Activated T-helper 9 cell treated with anti-CD3 and anti-CD28 coated beads, Interleukin-2, amount 50 U/mL, for 16 hours (primary cell): ENCODE measurements around the gene GLIS1.

Experiments
- DNase-seq: peaks from one replicate; pipeline ENCODE4 v3.0.0-alpha.2; 2020; ENCODE audit warnings: low read depth

The GLIS1 gene

DNA sequence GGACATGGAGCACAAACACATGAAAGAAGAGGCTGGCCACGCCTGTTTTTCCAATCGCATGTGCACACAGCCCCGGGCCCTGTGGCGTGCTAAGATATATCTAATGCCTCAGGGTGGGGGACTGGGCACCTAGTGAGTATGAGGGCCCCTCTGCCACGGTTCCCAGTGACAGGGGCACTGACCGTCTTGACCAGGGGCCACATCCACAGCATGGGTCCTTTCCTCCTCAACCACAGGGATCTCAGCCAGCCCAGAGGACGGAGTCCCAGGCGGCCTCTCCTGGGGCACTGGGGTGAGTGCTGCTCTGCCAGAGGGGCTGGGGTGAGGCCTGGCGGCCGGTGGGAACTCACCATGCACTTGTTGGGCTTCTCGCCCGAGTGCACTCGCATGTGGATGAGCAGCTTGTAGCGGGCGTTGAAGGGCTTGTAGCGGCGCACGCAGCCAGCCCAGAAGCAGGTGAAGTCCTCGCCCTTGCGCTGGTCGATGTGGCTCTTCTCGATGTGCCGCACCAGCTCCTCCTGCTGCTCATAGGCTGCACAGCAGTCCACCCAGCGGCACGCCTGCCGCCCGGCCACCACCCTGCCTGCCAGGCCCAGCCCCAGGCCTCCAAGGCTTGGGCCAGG is 145.1 kb downstream of the GLIS1 start:
- no peak for DNase-seq

DNA sequence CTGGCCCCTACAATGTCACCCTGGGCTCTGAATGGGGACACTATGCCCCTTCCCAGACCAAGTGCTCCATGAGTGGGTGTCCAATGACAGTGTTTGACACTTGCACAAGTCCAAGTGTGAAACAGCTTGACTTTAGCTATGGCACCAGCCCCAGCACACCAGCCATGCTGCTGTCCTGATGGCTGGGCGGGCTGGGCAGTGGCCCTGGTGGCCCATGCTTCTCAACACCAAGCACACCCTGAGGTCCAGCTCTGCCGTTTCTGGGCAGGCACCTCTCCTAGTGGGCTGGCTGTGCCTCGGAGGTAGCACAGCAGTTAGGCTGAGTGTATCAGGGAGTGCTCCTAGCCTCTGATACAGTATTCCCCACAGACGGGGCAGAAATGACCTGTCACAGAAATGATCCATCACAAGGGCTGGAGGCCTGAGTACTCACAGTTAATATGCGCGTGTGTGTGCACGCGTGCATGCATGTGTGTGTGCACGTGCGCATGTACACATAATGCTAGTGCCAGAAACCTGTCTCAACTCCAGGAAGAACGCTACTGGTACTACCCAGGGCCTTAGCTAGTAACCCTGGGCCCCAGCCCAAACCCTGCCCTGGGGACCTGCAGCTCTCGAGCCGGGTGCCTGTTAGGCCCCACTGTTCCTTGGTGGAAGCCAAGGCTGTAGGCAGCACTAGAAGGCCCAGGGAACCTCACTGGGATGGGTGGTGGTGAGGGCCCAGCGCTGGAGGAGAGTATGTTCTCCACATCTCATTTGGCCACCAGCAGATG is 145.8 kb downstream of the GLIS1 start:
- DNase-seq = no peak

DNA sequence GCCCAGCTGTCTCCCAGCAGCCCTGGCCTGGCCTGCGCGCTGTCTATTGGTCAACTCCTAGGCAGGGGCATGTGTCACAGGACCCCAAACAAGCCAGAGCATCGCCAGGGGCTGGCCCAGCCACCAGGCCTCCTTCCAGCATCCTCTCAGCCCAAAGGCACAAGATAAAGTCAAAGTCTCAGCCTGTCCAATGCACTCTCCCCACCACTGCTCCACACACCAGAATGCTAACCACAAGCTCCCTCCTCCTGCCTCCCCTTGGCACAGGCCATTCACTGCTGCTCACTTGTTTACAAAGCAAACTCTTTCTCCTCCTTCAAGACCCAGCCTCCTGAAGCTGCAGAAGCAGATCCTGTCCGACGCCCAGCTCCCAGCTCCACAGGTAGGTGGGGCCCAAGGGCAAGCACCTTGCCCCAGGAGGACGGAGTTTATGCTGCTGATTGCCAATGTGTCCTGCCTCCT is 146.4 kb downstream of the GLIS1 start:
- no peak for DNase-seq

DNA sequence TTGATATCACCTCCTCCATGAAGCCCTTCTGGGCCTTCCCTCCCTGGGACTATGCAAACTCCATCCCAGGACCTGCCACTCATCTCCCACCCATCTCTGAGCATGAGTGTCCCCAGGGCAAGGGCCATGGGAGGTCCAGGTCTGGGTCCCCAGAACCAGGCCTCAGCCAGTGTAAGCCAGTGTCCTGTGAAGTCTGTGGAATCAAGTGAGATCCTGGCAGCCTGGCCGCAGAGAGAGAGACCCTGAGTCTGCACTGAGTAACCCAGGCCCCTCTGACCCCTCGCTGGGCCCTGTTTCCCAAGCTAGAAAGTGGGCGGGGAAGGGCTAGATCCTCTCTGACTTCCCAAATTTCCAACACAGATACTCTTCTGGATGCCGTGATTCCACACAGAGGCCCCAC is 147.0 kb downstream of the GLIS1 start:
- DNase-seq = no peak

DNA sequence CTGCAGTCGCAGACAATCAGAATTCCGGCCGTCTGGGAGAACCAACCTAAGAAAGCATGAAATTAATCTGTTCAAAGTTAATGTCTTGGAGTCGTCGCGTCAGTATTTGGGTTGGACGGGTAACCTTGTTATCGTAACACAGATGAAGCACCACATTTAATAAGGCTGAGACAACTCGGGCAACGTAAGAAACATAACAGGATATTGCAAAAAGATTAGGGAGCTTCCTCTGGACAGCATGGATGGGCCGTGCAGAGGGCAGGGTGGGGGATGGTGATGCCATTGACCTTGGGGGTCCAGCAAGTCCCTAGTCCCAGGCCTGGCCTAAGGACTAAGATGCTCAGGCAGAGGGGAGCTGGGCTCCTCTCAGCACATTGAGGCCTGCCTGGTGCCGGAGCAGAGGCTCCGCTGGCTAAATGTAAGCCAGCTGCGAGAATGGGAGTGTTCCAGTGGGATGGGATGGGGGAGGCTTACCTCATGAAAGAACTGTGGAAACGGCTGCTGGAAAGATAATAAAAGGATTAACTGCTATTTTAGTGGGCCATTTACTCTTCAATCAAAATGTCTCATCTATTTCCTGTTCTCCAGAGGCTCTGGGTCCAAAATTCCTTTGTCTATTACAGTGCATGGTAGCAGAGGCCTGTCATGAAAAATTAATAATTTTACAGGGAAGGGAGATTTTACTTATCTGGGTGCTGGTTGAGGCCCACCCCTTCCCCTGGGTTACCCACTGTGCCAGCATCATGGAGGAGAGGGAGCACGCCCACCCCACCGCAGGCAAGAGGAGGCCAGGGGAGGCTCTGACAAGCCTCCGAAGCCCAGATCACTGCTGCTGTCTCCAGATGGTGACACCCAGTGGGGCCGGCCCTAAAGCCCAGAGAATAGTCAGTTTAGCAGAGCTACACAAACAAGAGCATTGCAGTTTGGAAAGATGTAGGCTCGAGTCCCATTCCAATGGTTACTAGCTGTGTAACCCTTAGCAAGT is 148.1 kb downstream of the GLIS1 start:
- DNase-seq = no peak

DNA sequence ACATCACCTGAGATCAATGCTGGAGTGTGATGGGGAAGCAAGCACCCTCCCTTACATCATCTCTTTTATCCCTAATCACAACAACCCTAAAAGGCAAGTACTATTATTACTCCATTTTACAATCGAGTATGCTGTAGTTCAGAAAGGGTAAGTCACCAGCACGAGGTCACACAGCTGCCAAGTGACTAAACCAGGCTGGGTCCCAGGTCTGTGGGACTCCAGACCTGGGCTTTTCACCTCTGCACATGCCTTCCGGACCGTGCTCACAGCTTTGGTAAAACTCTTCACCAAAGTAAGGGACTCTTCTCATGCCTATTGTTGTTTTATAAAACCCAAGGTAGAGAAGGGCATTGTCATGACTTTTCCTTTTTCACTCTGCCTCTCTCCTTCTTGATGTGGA is 148.9 kb downstream of the GLIS1 start:
- no peak for DNase-seq

DNA sequence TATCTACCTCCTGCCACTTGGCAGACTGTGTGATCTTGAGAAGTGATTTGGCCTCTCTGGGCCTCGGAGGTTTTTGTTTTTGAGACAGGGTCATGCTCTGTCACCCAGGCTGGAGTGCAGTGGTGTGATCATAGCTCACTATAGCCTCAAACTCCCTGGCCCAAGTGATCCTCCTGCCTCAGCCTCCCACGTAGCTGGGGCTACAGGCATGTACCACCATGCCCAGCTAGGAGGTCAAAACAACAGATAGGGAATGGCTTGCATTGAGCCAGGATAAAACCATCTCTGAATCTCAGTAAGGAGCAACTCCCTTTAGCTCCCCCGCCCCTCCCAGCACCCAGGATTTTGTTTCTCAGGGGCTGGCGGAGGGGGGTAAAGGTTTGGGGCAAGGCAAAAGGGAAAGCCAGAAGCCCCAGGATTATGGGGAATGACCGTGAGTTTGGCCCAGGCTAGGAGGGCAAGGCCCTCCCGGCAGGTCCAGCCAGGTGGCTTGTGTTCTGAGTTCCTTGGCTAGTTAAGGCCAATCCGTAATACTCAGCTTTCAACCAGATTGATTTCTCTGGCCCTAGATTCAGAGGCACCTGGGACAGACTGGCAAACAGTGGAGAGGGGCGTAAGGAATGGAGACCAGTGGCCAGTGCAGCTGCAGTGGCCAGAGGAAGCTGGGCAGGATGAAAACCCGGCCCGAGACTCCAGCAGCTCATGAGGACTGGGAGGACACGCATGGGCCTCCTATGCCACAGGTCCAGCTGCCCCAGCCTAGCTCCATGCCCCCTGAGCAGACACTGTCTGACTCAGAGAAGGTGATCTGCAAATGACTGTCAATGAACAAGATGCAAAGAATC is 149.7 kb downstream of the GLIS1 start:
- DNase-seq = no peak

DNA sequence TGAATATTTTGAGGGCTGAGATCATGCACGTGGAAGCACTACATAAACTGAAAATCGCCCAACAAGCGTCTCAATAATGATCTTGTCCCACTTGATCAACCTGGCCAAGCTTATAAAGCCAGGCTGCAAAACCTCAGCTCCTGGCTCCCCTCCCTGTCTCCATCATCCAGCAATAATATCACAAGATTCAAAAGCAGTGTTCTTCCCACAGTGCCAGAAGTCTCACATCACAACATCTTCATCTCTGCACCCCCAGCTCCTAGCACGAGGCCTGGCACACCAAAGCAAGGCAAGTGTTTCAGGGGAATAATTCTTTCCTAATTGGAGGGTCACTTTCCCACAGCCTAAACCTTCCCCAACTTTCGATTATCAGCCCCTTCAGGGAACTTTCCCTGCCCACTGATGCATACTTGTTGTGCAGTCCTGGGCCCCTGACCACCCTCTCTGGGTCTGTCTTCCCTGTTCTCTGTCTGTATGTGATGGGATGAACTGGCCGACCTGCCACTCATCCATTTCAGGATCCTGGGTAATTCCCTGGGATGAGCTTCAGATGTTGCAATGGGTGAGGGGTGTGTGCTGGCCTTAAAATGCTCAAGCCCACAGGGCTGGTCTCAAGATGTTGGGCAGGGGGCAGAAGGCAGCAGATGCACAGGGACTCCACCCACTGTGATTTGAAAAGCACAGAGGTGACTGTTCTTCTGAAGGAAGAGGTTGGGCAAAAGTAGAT is 150.7 kb downstream of the GLIS1 start:
- DNase-seq = no peak

DNA sequence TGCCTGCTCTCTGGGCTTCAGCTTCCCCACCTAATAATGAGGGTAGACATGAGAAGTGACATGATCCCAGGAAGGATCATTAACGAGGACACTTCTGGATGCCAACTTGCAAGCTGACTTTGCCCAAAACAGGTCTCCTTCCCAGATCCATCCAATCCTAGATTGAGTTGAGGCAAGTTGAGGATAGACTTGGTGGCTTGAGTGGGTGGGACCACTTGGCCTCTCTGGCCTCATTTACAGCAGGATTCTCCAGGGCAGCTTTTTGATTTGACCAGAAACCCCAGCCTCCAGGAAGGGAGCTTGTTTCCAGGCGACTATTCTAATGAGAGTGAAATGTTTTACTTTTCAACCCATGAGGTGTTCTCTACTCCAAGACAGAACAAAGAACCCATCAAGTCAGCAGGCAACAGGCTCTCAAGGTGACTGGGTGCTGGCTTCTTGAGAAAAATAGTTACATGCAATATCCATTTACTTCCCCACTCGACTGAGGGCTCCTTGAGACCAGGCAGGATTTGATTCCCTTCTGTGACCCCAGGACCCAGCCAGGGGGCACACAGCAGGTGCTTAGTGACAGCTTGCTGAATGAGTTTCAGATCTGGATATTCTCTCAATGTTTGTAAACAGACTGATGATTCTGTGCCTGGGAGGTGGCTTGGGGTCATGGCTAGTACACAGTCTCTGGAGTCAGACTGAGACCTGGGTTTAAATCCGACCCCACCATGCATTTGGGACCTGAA is 151.5 kb downstream of the GLIS1 start:
- no peak for DNase-seq

DNA sequence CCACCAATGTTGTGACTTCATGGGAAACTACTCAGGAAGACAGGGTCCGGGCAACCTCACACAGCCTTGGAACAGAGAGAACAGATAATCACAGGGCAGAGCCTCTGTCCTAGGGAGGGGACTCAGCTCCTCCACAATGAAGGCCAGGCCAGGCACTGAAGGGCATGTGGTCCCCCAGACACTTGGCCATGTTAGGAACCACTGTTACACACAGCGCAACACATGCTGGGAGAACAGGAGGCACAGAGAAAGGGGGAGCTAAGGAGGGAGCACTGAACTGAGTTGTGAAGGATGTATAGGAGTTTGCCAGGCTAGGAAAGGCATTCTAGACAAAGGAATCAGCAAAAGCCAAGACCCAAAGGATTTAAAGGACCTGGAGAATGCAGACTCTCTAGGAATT is 152.2 kb downstream of the GLIS1 start:
- no peak for DNase-seq

DNA sequence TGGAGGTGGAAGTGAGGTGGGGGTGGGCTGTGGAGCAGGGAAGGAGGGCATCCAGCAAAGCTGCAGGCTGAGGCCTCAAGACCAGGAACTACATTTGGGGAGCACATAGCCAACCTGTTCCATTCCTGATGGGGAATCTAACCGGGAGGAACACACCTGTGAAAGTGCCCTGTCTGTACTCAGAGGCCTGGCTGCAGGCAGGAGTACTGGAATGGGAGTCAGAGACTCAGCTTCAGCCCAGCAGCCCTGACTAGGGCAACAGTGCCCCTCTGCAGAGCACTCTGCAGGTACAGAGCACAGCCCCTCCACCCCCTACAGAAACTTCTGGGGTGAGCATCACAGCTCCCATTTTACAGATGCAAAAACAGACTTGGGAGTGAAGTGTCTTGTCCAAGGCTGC is 153.4 kb downstream of the GLIS1 start:
- no peak for DNase-seq

DNA sequence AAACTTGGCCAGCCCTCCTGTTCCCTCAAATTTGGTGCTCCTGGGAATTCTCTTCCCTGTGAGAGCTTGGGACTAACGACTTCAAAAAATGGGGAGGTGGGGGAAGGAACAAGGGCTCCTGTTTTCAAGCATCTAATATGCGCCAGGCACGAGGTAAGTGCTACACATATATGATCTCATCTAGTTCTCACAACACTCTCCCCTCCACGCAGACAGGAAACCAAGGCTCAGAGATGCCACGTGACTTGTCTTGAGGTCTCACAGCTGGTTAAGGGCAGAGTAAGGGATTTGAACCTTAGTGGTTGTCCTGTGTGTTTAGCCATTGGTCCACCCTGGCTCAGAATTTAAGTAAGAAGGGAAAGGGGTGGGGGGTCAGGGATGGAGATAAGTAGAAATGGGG is 153.8 kb downstream of the GLIS1 start:
- DNase-seq = no peak

DNA sequence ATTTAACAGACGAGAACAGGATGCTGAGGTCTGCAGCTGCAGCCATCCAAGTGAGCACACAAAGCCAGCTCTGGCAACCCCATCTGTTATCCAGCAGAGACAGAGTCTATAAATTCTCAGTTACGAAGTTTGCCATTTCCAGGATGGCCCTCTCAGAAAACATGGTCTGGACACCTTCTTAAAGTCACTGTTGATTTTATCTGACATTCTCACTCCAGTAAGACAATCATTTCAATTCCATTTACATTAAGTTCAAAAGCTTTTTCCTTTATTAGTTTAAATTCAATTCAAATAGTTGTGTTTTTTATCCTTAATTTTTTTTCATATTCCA is 154.2 kb downstream of the GLIS1 start:
- no peak for DNase-seq

DNA sequence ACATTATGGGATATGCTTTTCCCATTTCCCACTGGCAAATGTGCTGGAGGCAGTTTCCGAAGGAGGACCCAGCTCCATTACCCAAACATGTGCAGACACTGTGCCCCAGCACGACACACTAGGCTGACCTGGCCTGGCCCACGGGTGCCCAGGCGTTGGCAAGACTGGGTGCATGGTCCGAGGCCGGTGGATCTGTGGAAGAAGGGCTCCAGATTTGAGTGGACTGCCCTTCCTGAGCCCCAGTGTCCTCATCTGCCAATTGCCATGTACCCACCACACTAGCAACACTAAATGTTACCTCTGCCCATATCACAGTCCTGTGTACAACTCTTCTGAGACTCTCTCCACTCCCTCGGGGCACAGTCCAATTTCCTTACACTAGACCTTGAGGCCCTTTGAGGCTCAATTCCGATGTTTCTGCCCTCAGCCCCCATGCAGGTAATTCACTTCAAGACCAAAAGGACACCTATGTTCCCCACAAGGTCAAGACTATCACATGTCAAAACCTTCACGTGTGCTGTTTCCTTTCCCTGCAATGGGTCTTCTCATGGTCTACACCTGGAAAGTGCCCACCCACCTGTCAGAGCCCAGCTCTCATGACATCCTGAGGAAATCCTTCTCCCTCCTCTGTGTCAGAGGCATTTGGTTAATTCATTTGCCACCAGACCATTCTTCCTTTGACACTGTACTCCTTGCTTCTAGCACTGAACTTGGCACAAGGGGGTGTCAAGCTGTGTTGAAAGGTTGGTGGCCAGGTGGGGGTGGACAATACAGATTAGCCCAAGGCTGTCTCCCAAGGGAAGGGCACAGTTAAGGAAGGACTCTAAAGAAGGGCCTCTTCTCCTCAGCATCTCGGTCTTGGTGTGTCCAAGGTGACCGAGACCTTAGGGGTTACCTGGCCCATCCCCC is 154.8 kb downstream of the GLIS1 start:
- no peak for DNase-seq

DNA sequence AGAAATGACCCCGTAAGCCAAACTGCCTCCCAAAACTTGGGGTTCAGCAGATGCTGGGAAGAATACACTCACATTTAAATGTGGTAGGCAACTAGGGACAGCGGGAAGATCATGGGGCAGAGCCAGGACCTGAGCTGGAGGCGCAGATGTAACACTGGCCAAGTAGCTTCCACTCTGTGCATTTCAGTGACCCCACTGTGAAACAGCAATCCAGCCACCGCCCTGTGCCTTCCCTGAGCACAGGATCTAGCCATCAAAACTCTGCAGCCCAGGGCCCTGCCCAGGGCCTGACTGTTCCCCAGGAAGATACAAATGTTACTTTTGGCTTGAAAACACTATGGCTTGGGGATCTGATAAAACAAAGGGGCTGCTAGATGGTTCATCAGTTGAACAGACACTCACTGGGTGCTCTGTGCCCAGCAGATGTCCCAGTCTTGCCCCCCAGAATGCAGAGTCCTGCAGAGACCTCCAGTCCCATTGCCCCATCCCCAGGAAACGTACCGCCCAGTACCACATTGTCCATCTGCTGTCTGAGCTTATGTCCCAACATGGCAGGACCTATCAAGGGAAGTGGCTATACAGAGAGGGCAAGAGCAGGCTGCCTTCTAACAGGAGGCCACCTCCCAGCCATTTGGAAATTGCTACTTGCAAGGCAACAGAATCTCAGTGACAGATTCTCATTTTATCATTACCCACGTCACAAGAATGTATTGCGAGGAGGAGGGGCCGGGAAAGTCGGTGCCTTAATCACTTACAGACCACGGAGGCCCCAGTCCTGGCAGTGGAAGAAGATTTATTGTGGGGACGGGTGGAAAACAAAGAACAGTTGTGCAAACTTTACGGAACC is 155.7 kb downstream of the GLIS1 start:
- DNase-seq = no peak

DNA sequence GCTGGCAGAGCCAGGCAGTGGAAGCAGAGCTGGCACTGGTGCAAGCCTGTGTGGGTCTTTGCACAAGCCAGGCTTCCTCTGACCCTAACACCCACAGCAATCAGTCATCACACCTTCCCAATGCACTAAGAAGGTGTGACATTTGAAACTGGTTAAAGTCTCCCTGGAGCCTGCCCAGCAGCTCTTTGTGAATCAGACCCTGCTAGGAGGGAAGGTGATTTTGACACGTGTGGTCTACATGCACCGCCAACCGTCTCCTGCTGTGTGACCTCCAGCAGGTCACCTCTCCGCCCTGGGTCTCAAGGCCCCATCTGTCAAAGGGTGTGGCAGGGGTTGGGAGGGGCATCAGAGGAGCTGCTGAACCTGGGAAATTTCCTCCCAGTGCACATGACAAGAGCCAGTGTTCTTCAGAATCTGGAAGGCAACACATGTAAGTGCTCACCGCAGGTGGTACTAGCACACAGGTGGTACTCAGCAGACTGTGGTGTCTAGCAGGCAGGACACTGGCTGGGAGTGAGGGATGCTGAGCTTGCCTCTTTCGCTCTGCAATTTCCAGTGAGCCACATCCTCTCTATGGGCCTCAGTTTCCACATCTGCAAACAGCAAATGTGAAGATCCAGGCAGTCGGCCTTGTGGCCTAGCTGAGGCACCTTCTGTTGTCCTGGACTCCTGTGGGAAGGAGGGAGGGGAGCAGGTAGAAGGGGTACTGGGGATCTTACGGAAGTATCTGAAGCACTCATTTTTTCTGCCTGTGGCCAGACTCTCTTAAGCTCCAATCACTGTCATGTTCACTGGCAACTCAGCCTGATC is 156.5 kb downstream of the GLIS1 start:
- no peak for DNase-seq

DNA sequence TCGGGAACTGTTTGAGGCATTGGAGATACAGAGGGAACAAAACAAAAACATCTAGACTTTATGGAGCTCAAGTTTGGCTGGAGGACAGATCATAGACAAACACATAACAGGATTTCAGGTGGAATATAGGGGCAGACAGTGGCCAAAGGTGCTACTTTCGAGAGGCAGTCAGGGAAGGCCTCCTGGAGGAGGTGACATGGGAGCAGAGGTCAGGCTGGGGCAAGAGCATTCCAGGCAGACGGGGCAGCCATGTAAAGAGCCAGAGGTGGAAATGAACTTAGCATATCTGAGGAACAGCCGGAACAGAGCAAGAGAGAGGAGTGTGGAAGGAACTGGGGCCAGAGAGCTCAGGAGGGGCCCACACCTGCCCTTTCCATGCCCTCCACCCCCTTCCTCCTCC is 157.5 kb downstream of the GLIS1 start:
- no peak for DNase-seq
